Measurements from ENCODE around the gene CD24.

CD24 gene

GRCh38 chr6:106967936-106968555 lies 6.5 kb downstream of the CD24 start:
- no peak for DNase-seq

DNA sequence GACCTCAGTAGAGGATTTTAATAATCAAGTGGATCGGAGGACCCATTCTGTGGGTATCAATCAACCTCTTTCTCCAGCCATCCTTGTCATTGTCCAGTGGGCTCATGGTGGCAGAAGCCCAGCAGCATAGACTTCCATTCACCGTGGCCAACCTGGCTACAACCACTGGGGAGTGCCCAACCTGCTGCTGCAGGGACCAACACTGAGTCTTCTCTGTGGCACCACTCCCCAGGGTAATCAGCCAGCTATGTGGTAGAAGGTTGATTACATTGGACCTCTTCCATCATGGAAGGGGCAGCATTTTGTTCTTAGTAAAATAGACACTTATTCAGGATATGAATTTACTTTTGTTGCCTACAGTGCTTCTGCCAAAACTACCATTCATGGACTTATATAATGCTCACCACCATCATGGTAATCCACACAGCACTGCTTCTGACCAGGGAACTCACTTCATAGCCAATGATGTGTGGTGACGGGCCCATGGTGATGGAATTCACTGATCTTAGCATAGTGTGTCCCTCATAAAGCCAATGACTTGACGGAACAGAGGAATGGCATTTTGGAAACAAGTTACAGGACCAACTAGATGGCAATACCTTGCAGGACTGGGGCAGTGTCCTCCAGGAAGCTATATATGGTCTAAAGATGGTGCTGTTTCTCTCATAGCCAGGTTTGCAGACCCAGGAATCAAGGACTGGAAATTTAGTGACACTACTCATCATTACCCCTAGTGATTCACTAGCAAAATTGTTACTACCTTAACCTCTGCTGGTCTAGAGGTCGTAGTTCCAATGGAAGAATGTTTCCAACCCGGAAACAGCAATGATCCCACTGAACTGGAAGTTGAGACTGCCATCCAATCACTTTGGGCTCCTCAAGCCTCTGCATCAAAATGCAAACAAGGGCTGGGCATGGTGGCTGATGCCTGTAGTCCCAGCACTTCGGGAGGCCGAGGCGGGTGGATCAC lies 7.6 kb downstream of the CD24 start:
- DNase-seq, result no peak

DNA sequence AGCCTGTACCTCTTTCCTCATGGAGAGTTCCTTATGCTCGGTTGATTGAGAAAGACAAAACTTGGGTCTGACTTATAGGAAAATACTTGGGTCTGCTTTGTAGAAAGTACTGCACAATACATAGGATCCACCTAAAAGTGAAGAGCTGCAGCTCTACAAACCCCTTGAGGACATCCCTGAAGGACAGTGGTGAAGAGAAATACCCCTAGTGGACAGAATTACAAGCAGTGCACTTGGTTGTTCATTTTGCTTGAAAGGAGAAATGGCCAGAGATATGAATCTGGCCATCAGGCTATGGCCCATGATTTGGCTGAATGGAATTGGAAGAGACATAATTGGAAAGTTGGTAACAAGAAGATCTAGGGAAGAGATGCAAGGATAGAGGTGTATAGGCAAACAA lies 8.3 kb downstream of the CD24 start:
- no peak for DNase-seq

DNA sequence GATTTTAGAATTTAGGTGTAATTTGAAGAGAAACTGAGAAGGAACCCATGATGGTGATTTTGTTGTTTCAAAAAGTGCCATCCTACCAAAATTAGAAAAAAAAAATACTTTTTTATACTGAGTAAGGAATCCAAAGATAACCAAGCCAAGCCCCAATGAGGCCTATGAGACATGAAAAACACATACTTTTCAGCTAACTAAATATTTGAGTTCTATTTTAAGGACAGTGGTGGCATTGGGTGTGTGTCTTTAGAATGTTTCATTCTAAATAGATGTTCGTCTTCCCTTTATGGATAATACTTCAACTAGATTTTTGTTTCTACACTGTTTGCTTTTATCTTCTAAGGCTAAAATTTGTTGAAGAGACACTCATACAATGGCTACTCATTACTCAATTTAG lies 9.6 kb downstream of the CD24 start:
- DNase-seq, result no peak

GRCh38 chr6:106964099-106964498 lies 10.4 kb downstream of the CD24 start:
- no peak for DNase-seq

DNA sequence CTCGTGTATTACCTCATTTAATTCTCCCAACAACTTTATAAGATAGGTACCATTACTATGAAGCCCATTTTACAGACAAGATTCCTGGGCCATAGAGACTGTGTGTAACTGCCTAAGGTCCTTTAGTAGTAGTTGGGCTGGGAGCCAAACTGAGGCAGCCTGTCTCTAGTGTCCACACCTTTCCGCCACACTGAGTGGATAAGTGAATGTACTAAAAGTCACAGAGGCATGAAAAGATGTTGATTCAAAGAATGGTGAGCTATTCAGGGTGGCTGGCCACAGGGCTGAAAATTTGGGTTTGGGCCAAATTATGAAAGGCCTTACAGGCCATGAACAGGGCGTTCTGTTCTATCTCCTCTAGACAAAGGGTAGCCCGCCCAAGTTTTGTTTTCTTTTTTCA lies 11.0 kb downstream of the CD24 start:
- no peak for DNase-seq

GRCh38 chr6:106961801-106962200 lies 12.7 kb downstream of the CD24 start:
- peak; percentile 70 for DNase-seq

DNA sequence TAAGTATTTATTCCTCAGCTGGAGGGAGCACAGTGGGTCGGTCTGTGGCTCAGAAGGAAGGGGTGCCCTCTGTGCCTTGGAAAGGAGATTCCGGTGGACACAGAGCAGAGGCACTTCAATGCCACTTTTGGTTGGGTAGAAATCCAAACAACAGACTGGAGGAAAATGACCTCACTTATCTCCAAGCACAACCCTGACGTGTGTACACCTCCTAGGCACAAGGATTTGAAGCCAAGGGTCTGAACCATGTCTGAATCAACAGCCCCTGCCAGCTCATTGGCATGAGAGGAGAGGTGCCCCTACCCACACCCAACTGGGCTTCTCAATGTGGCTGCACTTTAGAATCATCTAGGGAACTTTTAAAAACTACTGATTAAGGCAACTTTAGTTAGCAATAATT lies 13.4 kb downstream of the CD24 start:
- DNase-seq, result no peak

GRCh38 chr6:106959985-106960384 lies 14.5 kb downstream of the CD24 start:
- DNase-seq, result peak; percentile 75

GRCh38 chr6:106939848-106940247 lies 34.7 kb downstream of the CD24 start:
- DNase-seq, result peak; percentile 62

GRCh38 chr6:106939208-106939607 lies 35.3 kb downstream of the CD24 start:
- DNase-seq, result no peak

DNA sequence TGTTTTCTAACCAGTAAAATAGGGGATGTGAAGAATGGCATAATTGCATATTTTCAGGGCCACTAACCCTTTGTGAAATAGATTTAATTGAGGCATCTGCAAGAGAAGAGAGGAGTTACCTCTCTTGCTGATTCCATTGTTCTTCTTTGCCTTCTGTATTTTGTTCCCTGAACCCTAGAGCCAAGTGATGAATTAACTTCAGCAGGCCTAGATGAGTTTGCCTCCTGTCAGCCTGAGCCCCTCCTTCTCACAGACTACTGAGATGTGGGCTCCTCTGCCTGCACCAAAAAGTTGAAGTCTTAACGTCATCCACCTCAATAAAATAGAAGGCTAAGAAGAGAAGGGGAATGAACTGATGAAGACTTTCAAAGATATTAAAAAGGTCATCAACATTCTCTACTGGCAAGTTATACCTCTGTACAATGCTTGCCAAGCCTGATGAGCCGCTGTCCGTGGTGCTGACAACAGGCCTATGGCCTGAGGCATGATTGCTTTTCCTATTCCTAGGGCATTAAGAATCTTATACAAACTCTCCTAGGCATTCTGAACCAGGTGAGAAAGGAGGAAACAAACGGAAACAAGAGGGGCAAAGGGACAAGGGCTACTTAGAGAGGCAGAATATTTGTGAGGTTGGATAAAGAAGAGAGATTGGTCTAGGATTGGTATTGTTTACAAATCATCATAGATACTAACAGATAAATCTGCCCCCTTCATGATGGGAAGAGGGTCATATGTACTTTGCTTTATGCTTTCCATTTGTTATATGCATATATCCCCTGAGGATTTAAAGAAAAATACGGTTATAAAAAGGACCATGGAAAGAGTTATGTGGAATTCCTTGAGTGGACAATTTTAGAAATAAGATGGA lies 46.8 kb downstream of the CD24 start:
- no peak for DNase-seq

DNA sequence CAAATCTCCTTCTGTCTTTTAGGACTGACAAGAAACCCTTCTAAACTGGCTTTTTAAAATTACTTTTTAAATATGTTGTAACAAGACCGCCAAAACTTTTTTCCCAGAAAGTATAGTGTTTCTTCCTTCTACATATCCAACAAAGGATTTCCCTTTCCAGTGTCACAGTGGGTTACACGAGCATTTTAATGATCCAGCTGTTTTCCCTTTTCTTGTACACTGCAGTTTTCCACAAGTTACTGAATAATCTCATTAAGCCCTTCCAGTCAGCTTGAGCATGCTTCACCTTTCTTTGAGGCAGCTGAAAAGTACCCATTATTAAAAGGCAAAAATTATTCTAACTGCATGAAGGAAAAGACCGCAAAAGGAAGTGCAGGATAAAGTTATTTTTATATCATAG lies 48.6 kb downstream of the CD24 start:
- DNase-seq, result no peak

GRCh38 chr6:106924694-106925523 lies 49.6 kb downstream of the CD24 start:
- no peak for DNase-seq

- no peak for DNase-seq
Measured at GRCh38 chr6:106922626-106923025, 51.9 kb downstream of the CD24 start.

Measured in GF-D8 (cell line).